ENCODE data around the gene PCK1. TPM values are rescaled to one million over a fixed set of nuclear protein-coding genes. Genes with fewer than 3 reads are reported as not detected.

The PCK1 gene
- total RNA-seq, 1 donor from 2014 or later: not detected

- H3K9me3 Mint-ChIP-seq (ENCODE audit: unreplicated experiment): no peaks in the 10 kb centered on the region
- DNase-seq (ENCODE audit: low spot score): no peak
- no peaks in the 10 kb centered on the region for H3K36me3 Mint-ChIP-seq (ENCODE audit: low read depth, unreplicated experiment)
- peaks cover under 1% of the 10 kb centered on the region for H3K4me1 Mint-ChIP-seq (ENCODE audit: unreplicated experiment)
- peaks cover 2% of the 10 kb centered on the region for H3K27me3 Mint-ChIP-seq (ENCODE audit: unreplicated experiment)
- H3K4me3 Mint-ChIP-seq (ENCODE audit: unreplicated experiment): no peak overlapping the region
- no peak for TF ChIP-seq CTCF (IDR thresholded peaks at IDR 0.05; ENCODE audit: unreplicated experiment)
- H3K27ac Mint-ChIP-seq (ENCODE audit: unreplicated experiment): no peak overlapping the region
Measured at GRCh38 chr20:57517904-57518303, 43.0 kb upstream of the PCK1 start.

- DNase-seq (ENCODE audit: low spot score): no peak
- Mint-ChIP-seq H3K4me1 (ENCODE audit: unreplicated experiment) (no peaks in the 10 kb centered on the region), H3K9me3 (ENCODE audit: unreplicated experiment) (no peaks in the 10 kb centered on the region), H3K27ac (ENCODE audit: unreplicated experiment) (no peak overlapping the region), H3K27me3 (ENCODE audit: unreplicated experiment) (peaks cover 4% of the 10 kb centered on the region), H3K4me3 (ENCODE audit: unreplicated experiment) (no peak overlapping the region), H3K36me3 (ENCODE audit: low read depth, unreplicated experiment) (no peaks in the 10 kb centered on the region)
- TF ChIP-seq CTCF (IDR thresholded peaks at IDR 0.05; ENCODE audit: unreplicated experiment): no peak
Measured at GRCh38 chr20:57522380-57523140, 38.4 kb upstream of the PCK1 start.

GRCh38 chr20:57523782-57524181, 37.1 kb upstream of the PCK1 start:
- no peaks in the 10 kb centered on the region for H3K9me3 Mint-ChIP-seq (ENCODE audit: unreplicated experiment)
- no peaks in the 10 kb centered on the region for H3K36me3 Mint-ChIP-seq (ENCODE audit: low read depth, unreplicated experiment)
- no peak for TF ChIP-seq CTCF (IDR thresholded peaks at IDR 0.05; ENCODE audit: unreplicated experiment)
- peaks cover 4% of the 10 kb centered on the region for H3K27me3 Mint-ChIP-seq (ENCODE audit: unreplicated experiment)
- H3K4me3 Mint-ChIP-seq (ENCODE audit: unreplicated experiment): no peak overlapping the region
- no peak for DNase-seq (ENCODE audit: low spot score)
- no peak overlapping the region for H3K27ac Mint-ChIP-seq (ENCODE audit: unreplicated experiment)
- H3K4me1 Mint-ChIP-seq (ENCODE audit: unreplicated experiment): no peaks in the 10 kb centered on the region

- peaks cover 2% of the 10 kb centered on the region for H3K27me3 Mint-ChIP-seq (ENCODE audit: unreplicated experiment)
- TF ChIP-seq CTCF (IDR thresholded peaks at IDR 0.05; ENCODE audit: unreplicated experiment): no peak
- DNase-seq (ENCODE audit: low spot score): no peak
Measured at GRCh38 chr20:57524511-57525176, 36.3 kb upstream of the PCK1 start, which contains the start of gene CTCFL. CTCFL (minus strand) TSS chr20:57525140; CDS start chr20:57524205, 935 bp downstream.

More at GRCh38 chr20:57524511-57525176, 36.3 kb upstream of the PCK1 start, which contains the start of gene CTCFL:
- Mint-ChIP-seq H3K4me1 (ENCODE audit: unreplicated experiment) (no peaks in the 10 kb centered on the region), H3K9me3 (ENCODE audit: unreplicated experiment) (no peaks in the 10 kb centered on the region), H3K27ac (ENCODE audit: unreplicated experiment) (no peak within 1 kb of the TSS), H3K4me3 (ENCODE audit: unreplicated experiment) (no peak within 1 kb of the TSS), H3K36me3 (ENCODE audit: low read depth, unreplicated experiment) (no peaks in the 10 kb centered on the region)

All from endothelial cell (in vitro differentiated cells).